AG10803 (cell line): Measurements from ENCODE around the gene DKKL1.

Source experiments
- DNase-seq: peaks from one replicate; pipeline ENCODE4 v3.0.0; 2010; ENCODE audit warnings: low read depth
- H3K4me3 ChIP-seq: 2 replicates; pipeline ENCODE4 v1.5.1; 2011; ENCODE audit warnings: mild to moderate bottlenecking, low read length, control low read depth
- TF ChIP-seq, protein P1 (sequence below): conservative IDR thresholded peaks from 2 replicates; pipeline ENCODE4 v1.5.1; 2011; ENCODE audit warnings: mild to moderate bottlenecking, low read length, control low read depth, inconsistent platforms

DKKL1 gene

DNA sequence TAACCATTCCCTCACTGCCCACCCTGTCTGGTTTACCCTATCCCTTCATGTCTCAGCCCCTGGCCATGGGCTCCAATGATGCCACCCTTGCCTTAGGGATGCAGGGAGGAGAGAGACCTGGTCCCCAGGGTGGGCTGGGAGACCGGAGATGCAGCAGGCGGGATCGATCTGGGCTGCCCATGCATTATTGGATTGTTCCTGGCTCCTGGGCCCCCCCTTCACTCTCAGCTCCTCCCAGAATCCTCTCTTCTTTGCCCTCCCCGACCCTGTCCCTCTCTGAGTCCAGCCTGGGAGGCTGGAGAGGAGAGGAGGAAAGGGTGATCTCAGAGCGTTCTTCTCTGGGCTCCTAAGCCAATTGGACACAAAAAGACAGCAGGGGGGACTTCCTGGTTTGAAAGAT is 30.2 kb downstream of the DKKL1 start:
- no peak for DNase-seq

GRCh38 chr19:49395581-49396407 is 32.1 kb downstream of the DKKL1 start:
- DNase-seq = no peak
- TF ChIP-seq, protein P1, sequence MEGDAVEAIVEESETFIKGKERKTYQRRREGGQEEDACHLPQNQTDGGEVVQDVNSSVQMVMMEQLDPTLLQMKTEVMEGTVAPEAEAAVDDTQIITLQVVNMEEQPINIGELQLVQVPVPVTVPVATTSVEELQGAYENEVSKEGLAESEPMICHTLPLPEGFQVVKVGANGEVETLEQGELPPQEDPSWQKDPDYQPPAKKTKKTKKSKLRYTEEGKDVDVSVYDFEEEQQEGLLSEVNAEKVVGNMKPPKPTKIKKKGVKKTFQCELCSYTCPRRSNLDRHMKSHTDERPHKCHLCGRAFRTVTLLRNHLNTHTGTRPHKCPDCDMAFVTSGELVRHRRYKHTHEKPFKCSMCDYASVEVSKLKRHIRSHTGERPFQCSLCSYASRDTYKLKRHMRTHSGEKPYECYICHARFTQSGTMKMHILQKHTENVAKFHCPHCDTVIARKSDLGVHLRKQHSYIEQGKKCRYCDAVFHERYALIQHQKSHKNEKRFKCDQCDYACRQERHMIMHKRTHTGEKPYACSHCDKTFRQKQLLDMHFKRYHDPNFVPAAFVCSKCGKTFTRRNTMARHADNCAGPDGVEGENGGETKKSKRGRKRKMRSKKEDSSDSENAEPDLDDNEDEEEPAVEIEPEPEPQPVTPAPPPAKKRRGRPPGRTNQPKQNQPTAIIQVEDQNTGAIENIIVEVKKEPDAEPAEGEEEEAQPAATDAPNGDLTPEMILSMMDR = no peak

More for the DNA sequence above, 30.2 kb downstream of the DKKL1 start:
- TF ChIP-seq, protein P1 = no peak
- H3K4me3 ChIP-seq = no peak overlapping the region

GRCh38 chr19:49396738-49397505 is 33.2 kb downstream of the DKKL1 start:
- TF ChIP-seq, protein P1 = no peak
- no peak for DNase-seq
- no peak overlapping the region for H3K4me3 ChIP-seq

More at GRCh38 chr19:49395581-49396407, 32.1 kb downstream of the DKKL1 start:
- H3K4me3 ChIP-seq = no peak overlapping the region

DNA sequence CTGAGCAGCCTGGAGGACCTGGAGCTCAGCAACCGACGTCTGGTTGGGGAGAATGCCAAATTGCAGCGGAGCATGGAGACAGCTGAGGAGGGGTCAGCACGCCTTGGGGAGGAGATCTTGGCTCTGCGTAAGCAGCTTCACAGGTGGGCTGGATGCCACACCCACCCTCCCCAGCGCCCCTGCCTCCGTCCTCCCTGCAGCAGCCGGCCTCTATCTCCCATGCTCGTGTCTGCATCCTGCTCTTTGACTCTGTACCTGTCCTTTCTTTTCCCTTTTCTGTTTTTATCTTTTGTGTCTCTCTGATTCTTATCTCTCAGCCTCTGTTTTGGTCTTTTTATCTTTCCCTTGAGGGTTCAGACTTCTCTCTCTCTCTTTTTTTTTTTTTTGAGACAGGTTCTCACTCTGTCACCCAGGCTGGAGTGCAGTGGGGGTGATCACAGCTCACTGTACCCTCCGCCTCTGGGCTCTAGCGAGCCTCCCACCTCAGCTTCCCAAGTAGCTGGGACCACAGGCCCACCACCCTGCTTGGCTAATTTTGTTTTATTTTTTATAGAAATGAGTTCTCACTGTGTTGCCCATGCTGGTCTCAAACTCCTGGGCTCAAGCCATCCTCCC is 34.4 kb downstream of the DKKL1 start:
- TF ChIP-seq, protein P1 = no peak
- DNase-seq = no peak
- H3K4me3 ChIP-seq = no peak overlapping the region

GRCh38 chr19:49398931-49399330 is 35.3 kb downstream of the DKKL1 start:
- TF ChIP-seq, protein P1 = no peak
- H3K4me3 ChIP-seq = no peak overlapping the region
- no peak for DNase-seq

DNA sequence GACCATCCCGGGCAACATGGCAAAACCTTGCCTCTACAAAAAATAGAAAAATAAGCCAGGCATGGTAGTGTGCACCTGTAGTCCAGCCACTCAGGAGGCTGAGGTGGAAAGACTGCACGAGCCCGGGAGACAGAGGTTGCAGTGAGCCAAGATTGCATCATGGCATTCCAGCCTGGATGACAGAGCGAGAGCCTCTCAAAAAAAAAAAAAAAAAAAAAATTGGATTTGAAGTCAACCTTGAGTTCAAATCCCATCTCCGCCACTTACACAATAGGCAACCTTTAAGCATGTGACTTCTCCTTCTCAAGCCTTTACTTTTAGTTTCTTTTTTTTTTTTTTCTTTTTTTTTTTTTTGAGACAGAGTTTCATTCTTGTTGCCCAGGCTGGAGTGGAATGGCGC is 36.4 kb downstream of the DKKL1 start:
- TF ChIP-seq, protein P1 = no peak
- H3K4me3 ChIP-seq = no peak overlapping the region
- peak; percentile 29 for DNase-seq
